T-helper 2 cell (primary cell): ENCODE data around the gene KRT85.
"Not testable (repeated sequence)": the region's sequence is repeated elsewhere in the genome, so short reads cannot be mapped to it uniquely, and the experiment has no call there.

ENCODE experiments used
- DNase-seq, 5 experiments: peaks; one replicate each; pipeline versions ENCODE4 v3.0.0 to v3.0.0-alpha.2; 2012 to 2022
- total RNA-seq, 2 donors: gene quantifications; one replicate each; lab custom pipeline; 2026; lab: John Stamatoyannopoulos, UW

KRT85 gene
- total RNA-seq, result 0 reads per million in 2 donors

GRCh38 chr12:52366738-52367485 lies at the start of gene KRT85:
Gene KRT85, minus strand, starts transcription at chr12:52367481. Its CDS starts 76 bp downstream, at chr12:52367405.
- DNase-seq, result no peak

- no peak for DNase-seq
Measured at GRCh38 chr12:52416795-52417194, 49.5 kb upstream of the KRT85 start.

- DNase-seq, result no peak
Measured at GRCh38 chr12:52415870-52416750, 48.8 kb upstream of the KRT85 start.

- no peak for DNase-seq
Measured at GRCh38 chr12:52414936-52415335, 47.7 kb upstream of the KRT85 start.

- no peak for DNase-seq
Measured at GRCh38 chr12:52413782-52414345, 46.6 kb upstream of the KRT85 start.

- DNase-seq, result no peak
Measured at GRCh38 chr12:52413202-52413601, 45.9 kb upstream of the KRT85 start.

GRCh38 chr12:52411815-52412214 lies 44.5 kb upstream of the KRT85 start:
- no peak for DNase-seq

- not testable (repeated sequence) for DNase-seq
Measured at GRCh38 chr12:52410589-52411248, 43.4 kb upstream of the KRT85 start.

GRCh38 chr12:52407918-52408317 lies 40.6 kb upstream of the KRT85 start:
- no peak for DNase-seq

GRCh38 chr12:52405922-52406385 lies 38.7 kb upstream of the KRT85 start, which contains the start of gene KRT82:
Gene KRT82, minus strand, starts transcription at chr12:52406335. Its CDS starts 58 bp downstream, at chr12:52406277.
- no peak for DNase-seq

- DNase-seq, result no peak
Measured at GRCh38 chr12:52404951-52405350, 37.7 kb upstream of the KRT85 start.

GRCh38 chr12:52403561-52403960 lies 36.3 kb upstream of the KRT85 start:
- DNase-seq, result no peak

GRCh38 chr12:52402873-52403540 lies 35.7 kb upstream of the KRT85 start:
- no peak for DNase-seq

- DNase-seq, result no peak
Measured at GRCh38 chr12:52402377-52402776, 35.1 kb upstream of the KRT85 start.

GRCh38 chr12:52401926-52402325 lies 34.6 kb upstream of the KRT85 start:
- no peak for DNase-seq

- no peak for DNase-seq
Measured at GRCh38 chr12:52401526-52401925, 34.2 kb upstream of the KRT85 start.

GRCh38 chr12:52400906-52401305 lies 33.6 kb upstream of the KRT85 start:
- no peak for DNase-seq

- no peak for DNase-seq
Measured at GRCh38 chr12:52399756-52400155, 32.5 kb upstream of the KRT85 start.

- no peak for DNase-seq
Measured at GRCh38 chr12:52398176-52398575, 30.9 kb upstream of the KRT85 start.

- DNase-seq, result no peak
Measured at GRCh38 chr12:52396656-52397055, 29.4 kb upstream of the KRT85 start.

GRCh38 chr12:52395761-52396434 lies 28.6 kb upstream of the KRT85 start:
- DNase-seq, result no peak
